GM23338 (cell line): ENCODE results near the gene SH2D3C. TPM values are rescaled to one million over a fixed set of nuclear protein-coding genes. Genes with fewer than 3 reads are reported as not detected.

ENCODE experiments used
- ATAC-seq: fragments of 200-7000 bp; cut with Tn5 transposase; 3 replicates; pipeline ENCODE4 v1.9.1; 2020
- DNase-seq: peaks from one replicate; pipeline ENCODE4 v3.0.0-alpha.2; 2015; ENCODE audit warnings: low spot score
- H2AFZ ChIP-seq: fragments of 200-600 bp; sonication (generic); 2 replicates; pipeline ENCODE4 v1.8.0; 2016; ENCODE audit warnings: antibody characterized with exemption, mild to moderate bottlenecking, moderate library complexity
- H3F3A ChIP-seq: fragments of 200-600 bp; sonication (generic); replicated peaks from 2 replicates; pipeline ENCODE4 v1.8.0; 2017; ENCODE audit warnings: antibody characterized with exemption, mixed run types, low read depth
- H3K27ac ChIP-seq: fragments of 200-600 bp; sonication (generic); 2 replicates; pipeline ENCODE4 v1.6.1; 2016; ENCODE audit warnings: low read depth
- H3K27me3 ChIP-seq: fragments of 200-600 bp; sonication (generic); 2 replicates; pipeline ENCODE4 v1.8.0; 2016; ENCODE audit warnings: mild to moderate bottlenecking, mixed run types, moderate library complexity; ENCODE audit not compliant: insufficient read depth
- H3K36me3 ChIP-seq: fragments of 200-600 bp; sonication (generic); 2 replicates; pipeline ENCODE4 v1.8.0; 2016; ENCODE audit warnings: mild to moderate bottlenecking; ENCODE audit not compliant: insufficient read depth
- H3K4me1 ChIP-seq: fragments of 200-600 bp; sonication (generic); 2 replicates; pipeline ENCODE4 v1.8.0; 2016; ENCODE audit warnings: mild to moderate bottlenecking, moderate library complexity; ENCODE audit not compliant: insufficient read depth
- H3K4me2 ChIP-seq: fragments of 200-600 bp; sonication (generic); 2 replicates; pipeline ENCODE4 v1.7.1; 2017; ENCODE audit warnings: mixed run types
- H3K4me3 ChIP-seq: fragments of 200-600 bp; sonication (generic); 2 replicates; pipeline ENCODE4 v1.6.1; 2016; ENCODE audit warnings: mixed run types
- H3K79me2 ChIP-seq: fragments of 200-600 bp; sonication (generic); replicated peaks from 2 replicates; pipeline ENCODE4 v1.8.0; 2017; ENCODE audit warnings: mild to moderate bottlenecking; ENCODE audit not compliant: insufficient read depth
- H3K9me2 ChIP-seq: fragments of 200-600 bp; sonication (generic); 2 replicates; pipeline ENCODE4 v1.8.0; 2017; ENCODE audit not compliant: insufficient read depth
- H4K20me1 ChIP-seq: fragments of 200-600 bp; sonication (generic); replicated peaks from 2 replicates; pipeline ENCODE4 v1.8.0; 2017; ENCODE audit warnings: mild to moderate bottlenecking; ENCODE audit not compliant: insufficient read depth
- H3K27ac Mint-ChIP-seq: 2 replicates; pipeline ENCODE4 v1.8.0; 2020; ENCODE audit warnings: inconsistent platforms, mild to moderate bottlenecking, moderate library complexity, mixed read lengths
- H3K27me3 Mint-ChIP-seq: 3 replicates; pipeline ENCODE4 v1.8.0; 2022; ENCODE audit warnings: low read depth, mild to moderate bottlenecking, moderate library complexity, mixed read lengths, inconsistent platforms; ENCODE audit not compliant: insufficient read depth, poor library complexity
- H3K36me3 Mint-ChIP-seq: 3 replicates; pipeline ENCODE4 v1.8.0; 2021; ENCODE audit warnings: low read depth, mild to moderate bottlenecking, inconsistent platforms, moderate library complexity, mixed read lengths
- H3K4me1 Mint-ChIP-seq: 3 replicates; pipeline ENCODE4 v1.8.0; 2020; ENCODE audit warnings: mild to moderate bottlenecking, inconsistent platforms, mixed read lengths
- H3K4me3 Mint-ChIP-seq: 3 replicates; pipeline ENCODE4 v1.8.0; 2021; ENCODE audit warnings: moderate library complexity, mild to moderate bottlenecking, inconsistent platforms, mixed read lengths
- H3K9me3 Mint-ChIP-seq: 3 replicates; pipeline ENCODE4 v1.8.0; 2020; ENCODE audit warnings: moderate library complexity, mild to moderate bottlenecking, inconsistent platforms, mixed read lengths
- EZH2phosphoT487 ChIP-seq: fragments of 200-600 bp; sonication (generic); IDR thresholded peaks from one replicate; pipeline ENCODE4 v1.8.1; 2018; ENCODE audit warnings: antibody characterized with exemption; ENCODE audit not compliant: unreplicated experiment
- STAT1 ChIP-seq: IDR thresholded peaks from one replicate; pipeline ENCODE4 v1.6.1; 2016; ENCODE audit warnings: antibody characterized with exemption; ENCODE audit not compliant: unreplicated experiment
- ZNF331 ChIP-seq: fragments of 250-450 bp; sonication (Bioruptor Pico); IDR thresholded peaks from 2 replicates; pipeline ENCODE4 v1.5.0; 2020; ENCODE audit warnings: low read depth, mild to moderate bottlenecking, moderate library complexity
- polyA plus RNA-seq: library from polyadenylated mRNA; unstranded; fragments of >200 nt; fragmentation: Nextera tagmentation; extraction: Ambion mirVana; gene quantifications from 2 replicates; pipeline ENCODE4 v1.2.1, GENCODE V29; 2016
- total RNA-seq: library from RNA; depleted of rRNA; stranded (reverse); fragments of >200 nt; shearing (Covaris generic); gene quantifications from 2 replicates; pipeline ENCODE4 v1.2.3, GENCODE V29; 2014
- TF ChIP-seq, protein P1 (sequence below), 2 experiments: fragments of 200-600 bp in 1 of 2; sonication (generic) in 1 of 2; conservative IDR thresholded peaks; 2 replicates each; pipeline versions ENCODE4 v1.5.1 to v1.6.1; 2016 to 2017; ENCODE audit warnings: antibody characterized with exemption in 2 of 2, low read depth in 2 of 2, mild to moderate bottlenecking in 2 of 2, moderate library complexity in 1 of 2
- TF ChIP-seq, protein P2 (sequence below): fragments of 250-450 bp; sonication (Bioruptor Pico); IDR thresholded peaks from 2 replicates; pipeline ENCODE4 v1.5.0; 2020; ENCODE audit warnings: mild to moderate bottlenecking, moderate library complexity

SH2D3C gene
- total and polyA plus RNA-seq, 2 experiments from 2014 or later = 4.2 to 4.5 TPM

GRCh38 chr9:127690735-127691134, 87.7 kb downstream of the SH2D3C start:
- TF ChIP-seq, protein P1, sequence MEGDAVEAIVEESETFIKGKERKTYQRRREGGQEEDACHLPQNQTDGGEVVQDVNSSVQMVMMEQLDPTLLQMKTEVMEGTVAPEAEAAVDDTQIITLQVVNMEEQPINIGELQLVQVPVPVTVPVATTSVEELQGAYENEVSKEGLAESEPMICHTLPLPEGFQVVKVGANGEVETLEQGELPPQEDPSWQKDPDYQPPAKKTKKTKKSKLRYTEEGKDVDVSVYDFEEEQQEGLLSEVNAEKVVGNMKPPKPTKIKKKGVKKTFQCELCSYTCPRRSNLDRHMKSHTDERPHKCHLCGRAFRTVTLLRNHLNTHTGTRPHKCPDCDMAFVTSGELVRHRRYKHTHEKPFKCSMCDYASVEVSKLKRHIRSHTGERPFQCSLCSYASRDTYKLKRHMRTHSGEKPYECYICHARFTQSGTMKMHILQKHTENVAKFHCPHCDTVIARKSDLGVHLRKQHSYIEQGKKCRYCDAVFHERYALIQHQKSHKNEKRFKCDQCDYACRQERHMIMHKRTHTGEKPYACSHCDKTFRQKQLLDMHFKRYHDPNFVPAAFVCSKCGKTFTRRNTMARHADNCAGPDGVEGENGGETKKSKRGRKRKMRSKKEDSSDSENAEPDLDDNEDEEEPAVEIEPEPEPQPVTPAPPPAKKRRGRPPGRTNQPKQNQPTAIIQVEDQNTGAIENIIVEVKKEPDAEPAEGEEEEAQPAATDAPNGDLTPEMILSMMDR (conservative IDR thresholded peaks at IDR 0.05; ENCODE audit: low read depth in 2 of 2) = no peak
- TF ChIP-seq, protein P2, sequence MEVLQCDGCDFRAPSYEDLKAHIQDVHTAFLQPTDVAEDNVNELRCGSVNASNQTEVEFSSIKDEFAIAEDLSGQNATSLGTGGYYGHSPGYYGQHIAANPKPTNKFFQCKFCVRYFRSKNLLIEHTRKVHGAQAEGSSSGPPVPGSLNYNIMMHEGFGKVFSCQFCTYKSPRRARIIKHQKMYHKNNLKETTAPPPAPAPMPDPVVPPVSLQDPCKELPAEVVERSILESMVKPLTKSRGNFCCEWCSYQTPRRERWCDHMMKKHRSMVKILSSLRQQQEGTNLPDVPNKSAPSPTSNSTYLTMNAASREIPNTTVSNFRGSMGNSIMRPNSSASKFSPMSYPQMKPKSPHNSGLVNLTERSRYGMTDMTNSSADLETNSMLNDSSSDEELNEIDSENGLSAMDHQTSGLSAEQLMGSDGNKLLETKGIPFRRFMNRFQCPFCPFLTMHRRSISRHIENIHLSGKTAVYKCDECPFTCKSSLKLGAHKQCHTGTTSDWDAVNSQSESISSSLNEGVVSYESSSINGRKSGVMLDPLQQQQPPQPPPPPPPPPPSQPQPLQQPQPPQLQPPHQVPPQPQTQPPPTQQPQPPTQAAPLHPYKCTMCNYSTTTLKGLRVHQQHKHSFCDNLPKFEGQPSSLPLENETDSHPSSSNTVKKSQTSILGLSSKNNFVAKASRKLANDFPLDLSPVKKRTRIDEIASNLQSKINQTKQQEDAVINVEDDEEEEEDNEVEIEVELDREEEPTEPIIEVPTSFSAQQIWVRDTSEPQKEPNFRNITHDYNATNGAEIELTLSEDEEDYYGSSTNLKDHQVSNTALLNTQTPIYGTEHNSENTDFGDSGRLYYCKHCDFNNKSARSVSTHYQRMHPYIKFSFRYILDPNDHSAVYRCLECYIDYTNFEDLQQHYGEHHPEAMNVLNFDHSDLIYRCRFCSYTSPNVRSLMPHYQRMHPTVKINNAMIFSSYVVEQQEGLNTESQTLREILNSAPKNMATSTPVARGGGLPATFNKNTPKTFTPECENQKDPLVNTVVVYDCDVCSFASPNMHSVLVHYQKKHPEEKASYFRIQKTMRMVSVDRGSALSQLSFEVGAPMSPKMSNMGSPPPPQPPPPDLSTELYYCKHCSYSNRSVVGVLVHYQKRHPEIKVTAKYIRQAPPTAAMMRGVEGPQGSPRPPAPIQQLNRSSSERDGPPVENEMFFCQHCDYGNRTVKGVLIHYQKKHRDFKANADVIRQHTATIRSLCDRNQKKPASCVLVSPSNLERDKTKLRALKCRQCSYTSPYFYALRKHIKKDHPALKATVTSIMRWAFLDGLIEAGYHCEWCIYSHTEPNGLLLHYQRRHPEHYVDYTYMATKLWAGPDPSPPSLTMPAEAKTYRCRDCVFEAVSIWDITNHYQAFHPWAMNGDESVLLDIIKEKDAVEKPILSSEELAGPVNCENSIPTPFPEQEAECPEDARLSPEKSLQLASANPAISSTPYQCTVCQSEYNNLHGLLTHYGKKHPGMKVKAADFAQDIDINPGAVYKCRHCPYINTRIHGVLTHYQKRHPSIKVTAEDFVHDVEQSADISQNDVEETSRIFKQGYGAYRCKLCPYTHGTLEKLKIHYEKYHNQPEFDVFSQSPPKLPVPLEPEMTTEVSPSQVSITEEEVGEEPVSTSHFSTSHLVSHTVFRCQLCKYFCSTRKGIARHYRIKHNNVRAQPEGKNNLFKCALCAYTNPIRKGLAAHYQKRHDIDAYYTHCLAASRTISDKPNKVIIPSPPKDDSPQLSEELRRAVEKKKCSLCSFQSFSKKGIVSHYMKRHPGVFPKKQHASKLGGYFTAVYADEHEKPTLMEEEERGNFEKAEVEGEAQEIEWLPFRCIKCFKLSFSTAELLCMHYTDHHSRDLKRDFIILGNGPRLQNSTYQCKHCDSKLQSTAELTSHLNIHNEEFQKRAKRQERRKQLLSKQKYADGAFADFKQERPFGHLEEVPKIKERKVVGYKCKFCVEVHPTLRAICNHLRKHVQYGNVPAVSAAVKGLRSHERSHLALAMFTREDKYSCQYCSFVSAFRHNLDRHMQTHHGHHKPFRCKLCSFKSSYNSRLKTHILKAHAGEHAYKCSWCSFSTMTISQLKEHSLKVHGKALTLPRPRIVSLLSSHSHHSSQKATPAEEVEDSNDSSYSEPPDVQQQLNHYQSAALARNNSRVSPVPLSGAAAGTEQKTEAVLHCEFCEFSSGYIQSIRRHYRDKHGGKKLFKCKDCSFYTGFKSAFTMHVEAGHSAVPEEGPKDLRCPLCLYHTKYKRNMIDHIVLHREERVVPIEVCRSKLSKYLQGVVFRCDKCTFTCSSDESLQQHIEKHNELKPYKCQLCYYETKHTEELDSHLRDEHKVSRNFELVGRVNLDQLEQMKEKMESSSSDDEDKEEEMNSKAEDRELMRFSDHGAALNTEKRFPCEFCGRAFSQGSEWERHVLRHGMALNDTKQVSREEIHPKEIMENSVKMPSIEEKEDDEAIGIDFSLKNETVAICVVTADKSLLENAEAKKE = no peak
- TF ChIP-seq ZNF331 (no peak), EZH2phosphoT487 (no peak), STAT1 (no peak)
- H3K27ac Mint-ChIP-seq = no peak overlapping the region

More at GRCh38 chr9:127690735-127691134, 87.7 kb downstream of the SH2D3C start:
- Histone ChIP-seq H4K20me1 (0 out of 2 replicates have a peak, but pooled peaks cover 3% of the 10 kb centered on the region), H3K9me2 (peaks cover 3% of the 10 kb centered on the region; the same call in 1 of the 2 replicates), H3K4me3 (no peak overlapping the region), H2AFZ (no peak overlapping the region), H3K27ac (no peak overlapping the region), H3F3A (no peaks in the 10 kb centered on the region), H3K36me3 (no peaks in the 10 kb centered on the region), H3K4me2 (no peak overlapping the region), H3K27me3 (no peaks in the 10 kb centered on the region), H3K79me2 (no peaks in the 10 kb centered on the region), H3K4me1 (no peaks in the 10 kb centered on the region)
- Mint-ChIP-seq H3K27me3 (peaks cover 9% of the 10 kb centered on the region), H3K9me3 (no peaks in the 10 kb centered on the region), H3K4me3 (no peak overlapping the region), H3K4me1 (no peaks in the 10 kb centered on the region), H3K36me3 (peaks cover 28% of the 10 kb centered on the region)
- DNase-seq = no peak
- ATAC-seq = no peak
